Neural progenitor cell (in vitro differentiated cells): ENCODE results near the gene SAMD4A.

Experiments
- CTCF ChIP-seq: fragments of 200-600 bp; sonication (generic); IDR thresholded peaks from 2 replicates; pipeline ENCODE4 v1.5.1; 2017; ENCODE audit warnings: antibody characterized with exemption, mild to moderate bottlenecking
- EZH2 ChIP-seq: fragments of 200-600 bp; sonication (generic); IDR thresholded peaks from 2 replicates; pipeline ENCODE4 v1.6.1; 2017; ENCODE audit warnings: antibody characterized with exemption, mild to moderate bottlenecking, moderate library complexity

GRCh38 chr14:54829486-54830224 lies 262.7 kb downstream of the SAMD4A start:
- TF ChIP-seq CTCF, result no peak
- TF ChIP-seq EZH2, result no peak
